GM21515 (cell line): ENCODE measurements around the gene CACNG4.

Experiments used
- ATAC-seq: cut with Tn5 transposase; IDR thresholded peaks from one replicate; pipeline ENCODE4 v1.9.1; 2021; ENCODE audit not compliant: unreplicated experiment

The CACNG4 gene

DNA sequence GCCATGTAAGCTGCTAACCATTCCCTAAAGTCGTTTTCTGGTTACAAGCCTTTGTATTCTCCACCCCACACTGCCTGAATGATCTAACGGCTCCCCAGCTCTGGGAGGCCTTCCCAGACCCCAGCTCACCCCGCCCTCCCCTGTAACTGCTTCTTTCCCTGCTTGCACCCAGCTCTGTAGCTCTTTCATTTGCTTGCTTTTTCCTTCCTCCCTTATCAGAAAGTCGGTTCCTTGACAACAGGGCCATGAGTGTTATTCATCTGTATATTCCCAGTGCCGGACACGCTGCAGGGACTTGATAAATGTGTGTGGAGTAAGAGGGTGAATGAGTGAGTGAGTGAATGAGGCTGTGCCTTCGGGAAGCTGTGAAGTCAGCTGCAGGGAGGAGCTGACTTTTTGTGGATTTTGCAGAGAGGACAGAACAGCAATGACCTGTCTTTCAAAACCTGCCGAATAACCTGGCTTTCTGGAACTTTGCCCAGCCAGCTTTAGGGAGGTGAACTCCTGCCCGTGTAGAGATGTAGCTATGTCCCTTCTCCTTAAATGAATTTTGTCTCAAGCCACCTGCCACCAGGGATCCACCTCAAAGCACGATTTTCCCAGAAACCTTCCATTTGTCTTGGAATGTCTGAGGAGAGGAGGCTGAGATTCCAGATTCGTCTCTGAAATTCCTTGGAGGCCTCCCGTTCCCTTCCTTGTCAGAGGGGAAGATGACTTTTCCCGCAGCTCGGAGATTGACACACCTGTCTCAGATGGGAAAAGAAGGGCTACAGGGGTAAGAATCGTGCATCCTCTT lies 20.0 kb upstream of the CACNG4 start:
- no peak for ATAC-seq

DNA sequence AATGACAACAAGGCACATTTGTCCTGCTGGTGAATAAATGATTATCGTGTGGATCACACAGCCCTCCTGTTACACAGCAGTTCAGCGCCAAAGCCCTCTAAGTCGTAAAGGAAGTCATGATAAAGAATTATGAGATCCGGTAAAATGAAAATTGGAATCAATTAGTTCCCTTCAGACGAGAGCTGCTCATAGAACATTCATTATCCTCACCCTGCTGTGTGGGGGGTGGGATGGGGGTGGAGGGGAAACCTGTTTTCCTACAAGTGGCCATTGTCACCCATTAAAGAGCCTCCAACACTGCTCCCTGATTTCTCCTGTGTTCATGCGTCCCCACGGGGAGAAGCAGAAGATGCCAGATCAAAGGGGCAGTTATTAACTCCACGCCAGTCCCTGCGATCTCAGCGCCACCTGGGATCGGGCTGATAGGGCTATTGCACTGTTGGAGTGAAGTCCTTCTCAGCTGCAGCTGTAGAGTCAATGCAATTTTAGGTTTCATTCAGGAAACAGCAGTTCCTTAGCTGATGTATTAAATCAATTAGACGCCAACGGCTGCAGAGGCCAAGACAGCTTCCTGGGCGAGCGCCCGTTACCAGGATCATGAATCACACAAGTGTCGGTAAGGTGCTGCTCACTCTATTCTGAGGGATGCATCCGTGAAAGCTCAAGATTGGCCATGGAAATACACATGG lies 19.2 kb upstream of the CACNG4 start:
- no peak for ATAC-seq

GRCh38 chr17:66946251-66946650 lies 18.3 kb upstream of the CACNG4 start:
- no peak for ATAC-seq

DNA sequence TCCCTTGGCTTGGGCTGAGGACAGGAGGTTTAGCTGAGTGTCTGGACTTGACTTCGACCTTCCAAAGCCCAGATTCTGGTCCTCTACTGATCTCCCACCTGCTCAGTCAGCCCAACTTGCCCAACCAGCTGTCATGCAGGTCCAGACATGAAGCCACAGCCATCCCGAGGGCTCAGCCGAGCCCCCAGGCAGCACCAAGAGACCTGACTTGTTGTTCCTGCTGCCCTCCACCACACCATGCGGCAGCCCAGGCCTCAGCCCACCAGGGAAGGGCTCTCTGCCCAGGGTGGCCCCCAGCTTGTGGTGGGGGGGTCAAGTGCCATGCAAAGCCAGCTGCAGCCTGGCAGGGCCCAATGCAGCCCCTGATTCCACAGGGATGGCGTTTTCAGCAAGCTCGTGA lies 17.2 kb upstream of the CACNG4 start:
- ATAC-seq, result no peak

GRCh38 chr17:66948061-66948750 lies 16.3 kb upstream of the CACNG4 start:
- ATAC-seq, result no peak

- ATAC-seq, result no peak
Observed at GRCh38 chr17:66949501-66949900, 15.0 kb upstream of the CACNG4 start.

DNA sequence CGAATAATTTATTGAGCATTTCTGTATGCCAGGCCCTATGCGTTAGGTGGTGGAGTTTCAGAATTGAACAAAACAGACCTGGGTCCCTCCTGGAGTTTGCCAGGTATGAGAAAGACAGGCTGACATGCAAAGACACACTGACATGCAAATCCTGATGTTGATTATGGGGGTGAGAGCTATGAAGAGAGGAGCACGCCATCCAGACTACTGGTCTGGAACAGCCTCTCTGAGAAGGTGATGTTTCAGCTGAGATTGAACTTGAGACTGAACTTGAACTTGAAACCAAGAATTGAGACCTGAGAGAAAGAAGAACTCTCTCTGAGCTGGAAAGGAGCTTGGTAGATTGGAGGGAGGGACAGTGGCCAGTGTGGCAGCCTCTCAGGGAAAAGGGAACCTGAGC lies 14.2 kb upstream of the CACNG4 start:
- peak; percentile 50 for ATAC-seq

- no peak for ATAC-seq
Observed at GRCh38 chr17:66950886-66951604, 13.5 kb upstream of the CACNG4 start.

DNA sequence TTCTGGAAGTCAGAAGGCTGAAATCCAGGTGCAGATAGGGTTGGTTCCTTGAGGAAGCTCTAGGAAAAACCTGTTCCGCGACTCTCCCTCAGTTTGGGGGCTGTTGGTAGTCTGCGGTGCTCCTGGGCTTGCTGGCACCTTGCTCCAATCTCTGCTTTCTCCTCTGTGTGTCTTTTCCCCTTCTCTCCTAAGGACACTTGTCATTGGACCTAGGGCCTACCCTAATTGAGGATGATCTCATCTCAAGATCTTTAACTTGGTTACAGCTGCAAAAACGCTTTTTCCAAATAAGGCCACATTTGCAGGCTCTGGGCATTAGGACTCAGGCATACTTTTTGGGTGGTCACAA lies 12.9 kb upstream of the CACNG4 start:
- no peak for ATAC-seq

- no peak for ATAC-seq
Observed at GRCh38 chr17:66952031-66952524, 12.4 kb upstream of the CACNG4 start.

DNA sequence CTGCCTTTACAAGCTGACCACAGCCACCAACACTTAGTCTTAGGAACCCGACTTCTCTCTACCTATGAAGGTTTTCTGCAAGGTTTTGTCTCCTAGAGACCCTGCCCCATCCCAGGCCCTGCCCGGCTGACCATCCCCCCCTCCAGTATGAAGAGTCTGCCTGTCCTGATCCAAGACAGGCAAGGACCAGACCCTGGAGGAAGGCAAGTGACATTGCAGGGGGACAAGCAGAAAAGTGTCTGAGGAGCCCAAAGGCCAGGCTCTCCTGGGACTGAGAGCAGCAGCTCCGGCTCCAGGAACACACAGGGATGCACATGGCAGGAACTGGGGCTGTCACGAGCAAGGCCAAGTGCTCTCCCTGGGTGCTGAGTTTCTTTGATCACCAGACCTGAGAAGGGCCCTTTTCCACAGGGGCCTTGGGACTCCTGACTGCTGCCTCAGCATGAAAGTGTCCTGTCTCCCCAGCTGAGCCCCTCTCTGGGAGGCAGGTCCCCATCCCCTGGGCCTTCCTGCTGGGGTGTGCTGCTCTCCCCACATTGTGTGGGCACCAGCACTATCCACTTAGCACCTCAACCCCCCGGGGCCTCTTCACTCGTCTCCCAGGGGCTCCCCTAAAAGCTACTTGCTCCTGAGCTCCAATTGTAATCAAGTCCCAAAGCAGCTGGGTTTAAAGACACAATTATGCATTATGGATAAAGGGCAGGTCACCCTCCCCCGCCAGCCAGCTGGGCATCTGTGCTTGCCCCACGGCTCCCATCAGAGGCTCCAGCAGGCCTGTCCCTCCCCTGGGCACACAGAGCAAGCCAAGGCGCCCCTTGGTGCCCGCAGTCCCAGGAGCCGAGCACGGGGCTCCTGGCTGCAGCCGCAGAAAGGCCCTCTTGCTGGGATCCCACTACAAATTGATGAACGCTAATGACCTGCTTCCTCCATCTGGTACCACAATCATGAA lies 11.6 kb upstream of the CACNG4 start:
- no peak for ATAC-seq

- no peak for ATAC-seq
Observed at GRCh38 chr17:66953630-66954020, 10.9 kb upstream of the CACNG4 start.

GRCh38 chr17:66954632-66955031 lies 9.9 kb upstream of the CACNG4 start:
- ATAC-seq, result no peak

DNA sequence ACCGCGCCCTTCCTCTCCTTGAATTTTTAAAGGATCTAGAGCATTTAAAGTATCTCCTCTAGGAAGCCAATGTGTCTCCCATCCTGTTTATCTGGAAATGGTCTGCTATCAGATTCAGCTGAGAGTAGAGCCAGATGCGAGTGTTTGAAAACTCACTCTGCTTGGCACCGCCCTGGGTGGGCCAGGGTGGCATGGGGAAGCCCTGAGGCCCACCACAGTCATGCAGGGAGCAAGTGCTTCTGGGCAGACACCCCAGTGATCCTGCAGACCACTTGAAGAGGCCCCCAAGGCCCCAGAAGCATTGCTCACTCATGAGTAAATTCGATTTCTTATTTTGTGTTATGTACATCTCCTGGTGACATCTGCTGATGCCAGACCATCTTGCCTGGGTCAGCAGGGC lies 8.7 kb upstream of the CACNG4 start:
- ATAC-seq, result no peak

DNA sequence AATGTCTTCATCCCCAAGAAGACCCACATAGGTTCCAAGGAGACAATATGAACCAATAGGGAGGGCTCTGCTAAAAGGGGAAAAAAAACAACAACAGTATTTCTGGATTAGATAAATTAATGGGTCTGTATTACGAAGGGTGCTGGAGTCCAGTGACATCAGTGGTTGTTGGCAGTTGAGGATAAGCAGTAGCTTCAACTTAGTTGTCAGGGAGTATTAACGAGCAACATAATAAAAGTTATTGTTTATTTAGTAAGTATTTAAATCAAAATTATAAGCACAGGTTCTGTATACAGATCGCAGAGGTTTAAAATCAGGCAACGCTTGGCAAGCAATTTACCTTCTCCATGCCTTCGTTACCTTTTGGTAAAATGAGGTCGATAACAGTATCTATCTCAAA lies 7.6 kb upstream of the CACNG4 start:
- no peak for ATAC-seq

DNA sequence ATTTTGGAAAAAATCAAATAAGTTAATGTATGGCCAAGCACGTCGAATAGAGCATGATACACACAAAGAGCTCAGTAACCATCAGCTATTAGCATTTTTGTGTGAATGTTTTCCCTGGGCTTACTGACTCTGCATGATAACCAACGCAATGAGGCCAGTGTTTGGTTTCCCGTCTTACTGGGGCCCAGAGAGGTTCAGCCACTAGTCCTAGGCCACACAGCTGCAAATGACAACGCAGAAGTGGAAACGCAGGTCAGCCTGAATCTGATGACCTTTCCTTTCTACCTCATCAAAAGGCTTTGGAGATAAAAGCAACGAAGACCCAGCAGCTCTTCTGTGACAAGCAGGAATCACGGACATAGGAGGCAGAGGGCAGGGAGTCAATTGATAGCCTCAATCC lies 7.2 kb upstream of the CACNG4 start:
- no peak for ATAC-seq

DNA sequence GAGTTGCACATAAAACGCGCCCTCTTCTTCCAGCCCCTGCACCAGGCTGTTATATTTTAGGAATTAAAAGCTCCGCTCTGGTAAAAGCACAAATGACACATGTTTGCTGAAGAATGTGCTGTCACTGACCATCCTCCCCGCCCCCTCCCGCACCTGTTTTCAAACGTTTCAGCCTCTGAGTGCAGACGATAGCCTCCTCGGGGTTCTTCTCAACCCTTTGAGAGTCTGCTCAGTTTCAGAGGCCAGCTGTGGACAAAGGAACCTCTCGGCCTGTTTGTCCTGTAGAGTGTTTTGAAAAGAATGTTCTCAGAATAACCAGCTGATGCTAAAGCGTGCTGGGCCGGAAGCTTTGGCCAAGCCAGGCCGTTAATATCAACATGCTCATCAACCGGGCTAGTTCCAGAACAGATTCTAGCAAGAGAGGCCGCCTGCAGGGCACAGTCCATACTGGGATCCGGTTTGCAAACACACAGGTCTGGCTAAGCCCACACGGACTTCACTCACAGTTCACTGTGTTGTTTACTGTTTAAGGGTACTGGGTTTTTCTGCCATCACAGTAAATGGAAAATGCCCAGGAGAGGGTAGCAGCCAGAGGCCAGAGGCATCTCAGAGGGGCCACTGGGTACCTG lies 6.4 kb upstream of the CACNG4 start:
- ATAC-seq, result no peak

DNA sequence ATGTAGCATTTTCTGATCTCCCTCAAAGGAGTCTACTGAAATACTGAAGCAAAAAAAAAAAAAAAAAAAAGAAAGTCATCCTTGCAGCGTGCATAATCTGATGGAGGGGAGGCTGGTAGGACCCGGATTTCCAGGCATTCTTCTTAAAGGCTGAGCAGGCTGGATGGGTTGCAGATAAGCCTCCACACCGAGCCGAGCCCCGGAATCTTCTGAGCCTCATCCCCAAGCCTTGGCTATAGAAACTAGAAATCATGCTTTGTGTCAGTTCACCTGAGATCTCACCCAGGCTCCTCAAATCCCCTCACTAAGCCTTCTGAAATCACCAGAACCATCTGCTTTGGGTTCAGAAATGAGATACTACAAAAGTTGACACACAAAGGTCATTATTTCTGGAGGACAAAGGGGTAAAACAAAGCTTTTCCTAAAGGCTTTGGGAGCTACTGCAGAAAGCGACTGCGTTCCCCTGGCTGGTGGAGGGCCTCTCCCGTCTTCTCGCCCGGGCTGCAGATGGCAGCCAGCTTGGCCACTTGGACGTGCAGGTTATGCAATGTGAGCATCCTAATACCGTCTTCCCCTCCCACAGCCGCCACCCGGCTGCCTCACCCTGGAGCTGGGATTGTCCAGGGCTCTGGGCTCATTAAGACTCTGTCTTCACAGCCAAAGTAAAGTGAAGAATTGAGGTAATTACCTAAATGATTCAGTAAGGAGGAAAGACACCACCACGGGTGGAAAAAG lies 4.7 kb upstream of the CACNG4 start:
- no peak for ATAC-seq

- no peak for ATAC-seq
Observed at GRCh38 chr17:66960613-66961012, 3.9 kb upstream of the CACNG4 start.
